GM19468 (cell line): Measurements from ENCODE around the gene SETD3.

Source experiments
- ATAC-seq: cut with Tn5 transposase; IDR thresholded peaks from one replicate; pipeline ENCODE4 v1.9.1; 2021; ENCODE audit warnings: mild to moderate bottlenecking, moderate library complexity, moderate number of reproducible peaks; ENCODE audit not compliant: unreplicated experiment; ENCODE audit errors: extremely low read depth

The SETD3 gene

DNA sequence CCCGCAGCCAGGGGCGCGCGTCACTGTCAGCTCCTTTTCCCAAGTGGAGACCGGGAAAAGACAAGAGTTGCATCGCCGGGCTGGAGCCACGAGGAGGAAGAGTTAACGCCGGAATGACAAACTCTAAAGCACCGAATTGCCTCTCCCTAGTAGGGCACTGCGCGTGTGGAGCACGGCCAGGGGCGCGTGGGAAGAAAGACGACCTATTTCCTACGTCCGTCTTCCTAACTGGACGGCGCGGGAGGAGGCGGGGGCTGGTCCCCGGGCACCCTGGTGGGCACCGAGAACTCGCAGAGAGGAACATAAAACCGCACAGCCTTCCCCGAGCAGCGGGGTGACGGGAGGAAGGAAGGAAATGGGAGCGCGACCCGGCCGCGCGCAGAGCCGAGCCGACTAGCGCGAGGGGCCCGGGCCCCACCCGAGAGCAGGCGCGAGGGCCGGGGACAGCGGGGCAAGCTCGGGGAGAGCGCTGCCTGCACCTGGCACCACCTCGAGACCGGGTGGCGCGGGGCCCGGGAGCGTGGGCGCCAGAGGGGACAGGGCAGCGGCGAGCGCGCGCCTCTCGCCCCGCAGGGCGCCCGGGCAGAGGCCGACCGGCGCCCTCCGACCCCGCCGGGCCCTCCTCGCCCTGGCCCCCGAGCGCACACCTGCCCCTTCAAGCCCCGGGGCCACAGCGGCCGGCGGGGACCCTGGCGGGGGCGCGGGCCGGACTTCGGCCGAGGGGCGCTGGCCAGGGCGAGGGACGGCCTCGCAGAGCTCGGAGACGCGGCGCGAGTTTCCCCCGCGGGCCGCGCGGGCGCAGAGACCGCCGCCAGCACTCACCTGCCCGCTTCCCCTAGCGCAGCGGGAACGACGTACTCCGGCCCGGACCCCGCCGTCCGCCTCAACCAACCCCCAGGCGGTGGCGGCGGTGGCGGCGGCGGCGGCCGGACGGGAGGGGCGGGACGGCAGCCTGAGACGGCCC, at the start of gene SETD3:
TSS of gene SETD3 (minus strand) at position 954 of the 964 bp plus-strand sequence. CDS start 15,054 bp downstream, outside the sequence.
- ATAC-seq: peak; percentile 0

DNA sequence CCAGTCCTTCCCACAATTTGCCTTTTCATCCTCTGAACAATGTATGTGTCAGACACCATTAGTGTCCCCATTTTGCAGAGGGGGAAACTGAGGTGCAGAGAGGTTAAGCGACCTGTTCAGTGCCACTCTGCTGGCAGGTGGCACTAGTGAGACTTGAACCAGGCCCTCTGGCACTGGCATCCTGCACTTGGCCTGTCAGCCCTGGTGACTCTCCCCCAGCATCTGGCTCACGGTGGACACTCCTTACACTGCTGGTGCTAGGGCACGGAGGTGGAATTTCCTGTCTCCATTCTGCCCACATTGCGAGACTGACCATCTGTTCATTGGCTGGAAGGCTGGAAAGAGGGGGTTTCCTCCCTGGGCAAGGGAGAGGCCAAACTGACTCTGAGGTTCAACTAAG, 49.2 kb upstream of the SETD3 start:
- no peak for ATAC-seq

DNA sequence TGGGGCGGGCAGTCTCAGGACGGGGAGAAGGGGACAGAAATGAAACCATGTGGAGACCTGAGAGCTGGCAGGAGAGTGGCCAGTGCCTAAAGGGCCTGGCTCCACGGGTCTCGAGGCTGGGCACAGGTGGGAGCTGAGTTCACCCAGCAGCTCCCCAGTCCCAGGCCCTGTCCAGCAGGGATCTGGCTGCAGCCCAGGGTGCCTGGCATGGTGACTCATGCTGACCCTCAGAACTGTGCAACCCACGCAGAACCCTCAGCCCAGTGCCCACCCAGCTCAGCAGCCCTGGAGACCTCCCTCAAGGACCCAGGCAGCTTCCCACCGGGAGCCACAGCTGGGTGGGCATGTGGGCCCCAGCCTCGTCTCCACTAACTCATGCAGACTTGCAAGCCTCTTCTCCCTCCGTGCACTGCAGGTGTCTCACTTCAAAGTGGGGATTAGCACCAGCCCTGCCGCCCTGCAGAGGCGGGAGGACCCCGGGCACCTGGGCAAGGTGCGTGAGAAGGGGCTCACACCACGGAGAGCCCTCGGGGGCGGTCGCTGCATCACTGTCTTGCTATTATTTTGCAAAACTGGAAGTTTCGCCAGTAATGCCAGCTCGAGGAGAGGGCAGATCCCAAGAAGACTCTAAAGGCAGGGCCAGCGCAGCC, 46.9 kb upstream of the SETD3 start:
- ATAC-seq: no peak

DNA sequence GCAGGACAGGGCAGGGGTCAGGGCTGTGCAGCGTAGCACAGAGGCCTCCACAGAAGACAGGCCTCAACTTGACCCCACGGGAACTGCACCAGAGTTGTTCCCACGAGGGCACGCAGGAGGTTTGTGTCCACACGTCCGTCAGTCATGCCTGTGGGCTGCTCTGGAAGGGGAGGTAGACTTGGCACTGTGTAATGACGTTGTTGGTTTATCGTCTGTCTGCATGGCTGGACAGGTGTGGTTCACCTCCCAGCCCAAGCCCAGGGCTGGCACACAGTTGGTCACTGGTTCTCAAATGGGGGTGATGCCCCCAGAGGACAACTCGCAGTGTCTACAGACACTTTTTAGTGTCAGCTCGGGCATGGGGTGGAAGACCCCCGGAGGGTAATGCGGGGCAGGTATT, 46.4 kb upstream of the SETD3 start:
- ATAC-seq: no peak

DNA sequence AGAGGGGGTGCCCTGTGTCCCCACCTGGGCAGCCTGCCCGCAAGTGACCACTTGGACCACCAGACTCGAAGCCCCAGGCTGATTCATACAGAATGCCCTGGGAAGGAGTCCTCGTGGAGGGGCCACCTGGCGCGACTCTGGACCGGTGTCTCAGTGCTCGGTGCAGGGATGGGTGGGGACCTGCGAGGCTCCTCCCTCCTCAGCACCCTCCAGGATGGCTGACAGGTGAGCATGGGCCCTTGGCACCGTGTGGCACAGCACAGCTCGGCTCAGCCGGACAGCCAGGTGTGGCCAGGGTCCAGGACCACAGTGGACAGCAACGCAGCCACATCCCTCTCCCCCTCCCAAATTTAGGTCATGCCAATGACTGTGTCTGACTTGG, 45.0 kb upstream of the SETD3 start:
- ATAC-seq: no peak

DNA sequence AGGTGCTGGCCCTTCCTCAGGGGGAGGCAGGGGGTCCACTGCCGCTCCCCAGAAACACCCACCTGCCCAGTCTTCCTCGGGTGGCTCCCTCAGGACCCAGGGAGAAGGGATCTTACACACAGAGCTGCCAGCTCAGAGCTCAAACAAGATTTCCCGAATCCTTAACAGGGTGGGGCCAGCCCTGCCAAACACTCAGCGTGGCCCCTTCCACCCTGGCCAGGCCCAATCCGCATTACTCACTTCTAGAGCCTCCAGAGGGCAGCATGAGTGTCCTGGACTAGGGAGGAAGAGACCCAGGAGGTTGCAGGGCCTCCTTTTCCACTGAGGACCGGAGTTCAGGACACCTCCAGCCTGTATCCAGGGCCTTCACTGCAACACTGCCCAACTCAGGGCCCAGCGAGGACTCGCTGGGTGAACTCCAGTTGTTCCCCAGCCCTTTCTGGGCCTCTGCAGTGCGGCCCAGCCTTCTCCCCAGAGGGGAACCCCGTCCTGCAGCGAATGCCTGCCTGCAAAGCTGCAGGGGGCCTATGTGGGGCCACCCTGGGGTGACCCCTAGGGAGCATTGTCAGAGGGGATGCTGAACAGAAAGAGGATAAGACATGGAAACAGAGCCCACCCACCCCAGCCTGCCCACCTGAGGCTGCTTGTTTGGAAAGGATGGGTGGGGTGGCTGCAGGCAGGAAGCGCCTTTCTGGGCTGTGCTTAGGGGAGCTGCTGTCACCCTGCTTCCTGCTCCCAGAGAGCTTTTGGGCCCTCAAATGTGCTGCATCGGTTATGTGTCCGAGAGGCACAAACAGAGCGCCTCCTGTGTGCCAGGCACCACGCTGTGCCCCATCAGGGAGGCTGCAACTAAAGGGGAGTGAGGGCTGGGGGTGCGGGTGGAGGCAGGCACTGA, 44.4 kb upstream of the SETD3 start:
- no peak for ATAC-seq

DNA sequence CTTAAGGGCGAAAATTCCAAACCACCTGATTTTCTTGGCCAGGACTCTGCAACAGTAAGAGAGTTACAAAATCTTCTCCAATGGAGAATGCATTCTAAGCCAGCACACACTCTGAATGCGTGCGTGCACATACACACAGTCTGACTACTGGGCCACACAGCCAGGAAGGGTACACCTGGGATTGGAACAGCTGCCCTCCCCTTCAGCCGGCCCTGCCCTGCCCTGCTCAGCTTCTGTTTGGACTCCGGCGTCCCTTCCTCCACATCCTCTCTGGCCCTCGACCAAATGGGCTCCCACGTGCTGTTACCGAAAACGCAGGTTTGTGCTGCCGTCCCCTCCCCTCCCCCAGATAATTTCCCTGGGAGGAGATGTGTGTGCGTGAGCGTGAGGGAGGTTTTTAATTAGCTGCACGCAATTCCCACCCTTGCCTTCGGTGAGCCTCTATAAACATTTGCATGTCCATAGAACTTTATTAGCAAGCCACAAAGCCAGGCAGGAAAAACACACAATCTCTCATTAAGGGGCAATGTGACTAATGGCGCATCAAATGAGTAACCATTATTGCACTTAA, 43.5 kb upstream of the SETD3 start:
- ATAC-seq: no peak

DNA sequence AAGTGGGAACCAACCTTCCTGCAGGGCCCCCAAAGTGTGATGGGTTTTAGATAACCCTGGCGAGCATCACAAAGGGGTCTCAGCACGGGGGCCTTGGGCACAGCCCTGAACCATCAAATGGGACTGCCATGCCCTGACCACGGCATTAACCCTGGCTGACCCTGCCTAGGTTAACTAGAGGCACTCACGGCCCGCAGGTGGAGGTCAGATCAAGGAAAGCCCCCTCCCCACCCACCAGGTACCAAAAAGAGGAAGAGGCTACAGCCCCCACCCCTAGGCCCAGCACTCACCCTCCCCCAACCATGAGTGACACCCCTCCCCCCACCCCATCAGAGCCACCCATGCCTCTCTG, 43.0 kb upstream of the SETD3 start:
- ATAC-seq: no peak

DNA sequence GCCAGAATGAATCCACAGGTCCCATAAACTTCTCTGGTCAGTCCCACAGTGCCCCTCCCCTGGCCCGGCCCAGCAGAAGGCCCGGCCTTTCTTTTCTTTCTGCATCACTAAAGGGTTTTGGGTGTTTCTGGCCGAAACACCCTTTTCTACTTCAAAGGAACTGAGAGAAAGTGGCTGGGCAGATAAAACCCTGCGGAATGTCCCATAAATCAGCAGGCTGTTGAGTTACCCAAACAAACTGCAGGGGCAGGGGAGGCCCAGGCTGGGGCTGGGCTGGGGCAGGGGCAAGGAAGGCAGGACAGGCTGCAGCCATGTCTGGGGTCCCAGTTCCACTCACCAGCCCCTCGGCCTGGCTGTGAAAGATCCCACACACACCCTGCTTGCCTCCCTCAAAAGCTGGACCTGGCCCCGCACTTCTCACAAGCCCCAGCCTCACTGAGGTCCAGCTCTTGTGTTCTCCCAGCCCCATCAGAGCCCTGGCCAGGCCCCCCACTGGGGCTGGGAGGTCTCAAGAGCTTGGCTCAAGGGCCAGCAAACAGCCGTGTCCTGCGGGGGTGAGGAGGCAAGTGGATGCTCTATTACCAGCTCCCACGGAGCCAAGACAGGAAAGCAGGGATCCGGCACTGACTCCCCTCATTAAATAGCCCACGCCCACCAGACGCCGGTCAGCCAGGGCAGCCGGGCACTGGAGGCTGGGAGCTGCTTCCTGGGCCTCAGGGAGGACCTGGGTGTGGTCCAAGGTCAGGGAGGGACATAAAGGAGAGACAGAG, 42.5 kb upstream of the SETD3 start:
- ATAC-seq: no peak

DNA sequence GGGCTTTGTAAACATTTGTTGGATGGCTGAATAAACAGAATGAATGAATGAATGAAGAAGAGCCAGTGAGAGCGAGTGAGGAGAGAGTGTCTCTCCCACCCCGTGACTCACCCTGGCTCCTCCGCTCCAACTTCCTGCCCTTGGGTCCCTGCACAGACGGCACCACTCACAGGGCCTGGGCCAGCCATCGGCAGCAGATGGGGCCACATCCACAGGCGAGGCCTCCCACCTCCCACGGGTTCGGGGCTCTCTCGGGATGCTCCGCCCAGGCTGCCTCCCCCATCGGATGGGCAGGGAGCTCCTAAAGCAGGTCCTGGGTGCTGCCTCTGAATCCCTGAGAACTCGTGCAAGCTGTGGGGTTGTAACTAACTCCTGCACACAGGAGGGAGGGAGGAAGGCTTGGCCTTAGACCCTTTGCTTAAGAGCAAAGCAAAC, 41.8 kb upstream of the SETD3 start:
- no peak for ATAC-seq

DNA sequence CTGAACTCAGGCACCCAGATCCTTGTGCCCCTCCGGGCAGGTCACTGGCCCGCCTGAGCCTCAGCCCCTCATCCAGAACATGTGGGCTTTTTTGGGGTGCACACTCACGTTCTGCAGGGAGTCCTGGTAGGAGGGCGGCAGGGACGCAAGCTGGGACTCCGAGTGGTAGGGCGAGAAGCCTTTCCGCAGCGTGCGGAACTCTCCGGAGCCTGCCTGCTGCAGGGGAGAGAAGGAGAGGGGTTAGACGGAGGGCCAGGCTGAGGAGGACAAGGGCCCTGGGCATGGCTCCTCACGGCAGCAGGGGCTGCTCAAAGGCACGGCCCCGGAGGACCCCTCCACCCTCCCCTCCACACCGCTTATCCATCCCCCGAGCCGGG, 41.4 kb upstream of the SETD3 start:
- ATAC-seq: no peak

DNA sequence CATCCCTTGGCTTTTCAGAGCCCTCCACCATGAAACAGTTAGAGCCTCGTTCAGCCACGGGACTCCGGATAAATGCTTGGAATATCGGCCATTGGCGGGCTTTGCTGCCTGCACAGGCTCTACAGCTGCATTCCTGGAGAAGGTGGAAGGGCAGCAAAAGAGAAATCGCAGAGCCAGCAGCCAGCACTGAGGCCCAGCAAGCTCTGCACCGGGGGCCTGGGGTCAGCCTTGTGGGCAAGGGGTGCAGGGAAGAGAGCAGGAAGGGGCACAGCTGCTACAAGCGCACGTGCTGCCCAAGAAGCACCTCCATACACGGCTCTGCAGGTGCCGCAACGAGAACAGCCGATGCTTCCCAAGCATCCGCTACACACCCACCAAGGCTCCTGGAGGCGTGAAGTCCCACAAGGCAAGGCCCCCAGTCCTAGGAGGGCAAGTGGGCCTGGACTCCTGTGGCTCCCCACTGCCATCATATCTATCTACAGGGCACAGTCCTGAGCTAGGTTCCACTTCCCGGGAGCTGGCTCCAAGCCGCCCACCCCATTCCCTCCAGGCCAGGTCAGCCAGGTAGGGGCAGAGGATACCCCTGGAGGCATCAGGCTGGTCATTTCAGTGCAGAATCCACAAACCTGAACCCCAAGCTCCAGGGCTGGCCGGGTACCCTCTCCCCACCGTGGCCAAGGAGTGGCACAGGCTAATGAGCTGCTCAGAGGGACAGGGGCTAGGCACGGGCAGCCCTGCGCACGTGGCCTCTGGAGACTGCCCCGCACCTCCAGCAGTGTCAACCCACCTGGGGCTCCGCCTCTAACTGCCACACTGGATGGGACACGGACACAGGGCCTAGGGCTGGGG, 40.7 kb upstream of the SETD3 start:
- ATAC-seq: no peak

DNA sequence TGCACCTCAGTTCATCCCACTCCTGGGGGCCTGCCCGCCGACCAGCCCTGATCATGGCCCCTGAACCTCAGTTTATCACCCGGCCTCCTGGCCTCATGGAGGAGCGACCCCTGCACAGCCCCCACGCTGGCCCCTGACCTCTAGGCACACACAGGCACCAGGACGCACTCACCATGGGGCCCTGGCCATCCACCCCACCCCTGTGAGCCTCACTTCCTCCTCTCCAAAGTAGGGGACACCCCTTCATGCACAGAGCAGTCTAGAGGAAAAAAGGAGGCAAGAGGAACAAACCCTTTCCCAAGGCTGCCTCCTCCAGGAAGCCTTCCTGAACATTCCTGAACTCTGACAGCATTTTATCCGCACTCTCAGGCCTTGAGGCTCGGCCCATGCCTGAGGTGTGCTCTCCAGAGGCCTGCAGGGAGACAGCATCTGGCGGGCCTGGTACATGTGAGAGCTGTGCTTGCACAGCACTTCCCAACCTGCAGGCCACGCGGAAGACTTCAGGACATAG, 40.0 kb upstream of the SETD3 start:
- no peak for ATAC-seq

DNA sequence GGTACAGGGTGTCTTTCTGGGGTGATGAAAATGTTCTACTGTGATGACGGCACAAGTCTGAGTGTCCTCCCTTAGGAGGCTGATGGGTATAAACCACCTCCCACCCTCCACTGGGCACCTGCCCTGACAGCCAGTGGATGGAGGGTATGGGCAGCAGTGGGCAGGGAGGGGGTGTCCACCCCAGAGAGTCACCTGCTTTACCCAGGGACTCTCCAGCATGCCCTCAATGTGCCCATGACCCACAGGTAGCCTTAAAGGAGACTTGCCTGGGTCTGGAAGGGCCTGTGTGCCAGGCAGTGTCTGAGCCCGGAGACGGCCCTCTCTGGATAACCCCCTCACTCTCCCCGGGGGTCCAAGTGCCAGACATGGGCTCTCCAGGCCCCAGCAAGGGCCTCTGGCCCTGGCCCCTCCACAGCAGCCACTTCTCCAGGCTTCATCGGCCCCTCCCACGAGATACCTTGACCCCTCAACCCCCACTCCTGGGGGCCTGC, 39.3 kb upstream of the SETD3 start:
- ATAC-seq: no peak

DNA sequence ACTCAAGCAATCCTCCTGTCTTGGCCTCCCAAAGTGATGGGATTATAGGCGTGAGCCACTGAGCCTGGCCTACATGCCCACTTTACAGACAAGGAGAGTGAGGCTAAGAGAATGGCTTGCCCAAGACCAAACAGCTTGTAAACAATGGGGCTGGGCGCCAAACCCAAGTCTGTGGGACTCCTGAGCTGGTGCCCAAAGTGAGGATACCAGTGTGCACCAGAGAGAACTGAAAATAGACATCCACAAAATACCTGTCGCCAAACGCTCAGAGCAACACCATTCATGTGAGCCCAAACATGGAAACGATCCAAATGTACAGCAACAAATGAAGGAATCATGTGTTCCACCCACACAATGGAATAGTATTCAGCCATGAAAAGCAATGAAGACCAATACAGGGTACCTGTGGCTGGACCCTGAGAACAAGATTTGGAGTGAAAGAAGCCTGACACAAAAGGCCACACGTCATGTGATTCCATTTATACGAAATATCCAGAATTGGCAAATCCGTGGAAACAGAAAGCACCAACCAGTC, 38.8 kb upstream of the SETD3 start:
- no peak for ATAC-seq

DNA sequence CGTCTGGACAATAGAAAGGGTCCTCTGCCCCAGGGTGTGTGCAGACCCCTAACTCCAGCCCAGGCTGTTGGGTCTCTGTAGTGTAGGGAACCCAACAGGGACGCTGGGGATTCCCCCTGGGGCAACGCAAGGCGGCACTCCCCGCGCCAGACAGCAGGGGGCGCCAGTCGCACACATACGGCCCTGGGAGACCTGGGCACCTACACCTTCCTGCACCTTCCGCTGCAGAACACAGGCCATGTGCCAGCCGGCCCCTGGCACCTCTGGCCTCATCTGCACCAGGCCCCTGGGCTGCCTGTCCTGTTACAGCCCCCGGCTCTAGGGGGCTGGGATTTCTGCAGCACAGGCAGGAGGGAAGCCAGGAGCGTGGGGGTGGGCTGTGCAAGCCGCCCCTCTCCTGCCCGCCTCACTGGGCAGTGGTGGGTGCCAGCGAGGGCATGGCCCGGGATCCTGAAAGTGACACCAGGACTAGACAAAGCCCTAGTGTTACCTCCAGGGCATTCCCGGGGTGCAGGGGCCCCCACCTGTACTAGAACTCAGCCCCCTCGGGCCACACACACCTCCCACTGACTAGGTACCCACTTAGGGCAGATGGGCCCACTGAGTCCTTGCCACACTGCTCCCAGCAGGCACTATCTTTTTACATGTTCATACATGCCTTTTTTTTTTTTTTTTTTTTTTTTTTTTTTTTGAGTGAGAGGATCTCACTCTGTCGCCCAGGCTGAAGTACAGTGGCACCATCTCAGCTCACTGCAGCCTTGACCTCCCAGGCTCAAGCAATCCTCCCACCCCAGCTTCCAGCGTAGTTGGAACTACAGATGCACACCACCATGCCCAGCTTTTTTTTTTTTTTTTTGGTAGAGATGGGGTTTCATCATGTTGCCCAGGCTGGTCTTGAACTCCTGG, 38.0 kb upstream of the SETD3 start:
- ATAC-seq: no peak
